Small intestine (tissue), 7 donors: Measurements from ENCODE around the gene ADAMTS7. TPM values are rescaled to one million over a fixed set of nuclear protein-coding genes. Genes with fewer than 3 reads are reported as not detected.

Experiments
- DNase-seq, 2 donors: peaks; one replicate each; pipeline versions ENCODE4 v3.0.0 to v3.0.0-alpha.2; 2013
- FAIRE-seq: peaks from 2 replicates; lab custom pipeline; 2012; peaks lifted over from hg19 to GRCh38; lab: Jason Lieb, UNC
- H3K27ac ChIP-seq, 3 donors: one replicate each; pipeline ENCODE4 v1.5.1; 2013; ENCODE audit warnings: low read length in 2 of 3, mild to moderate bottlenecking in 2 of 3, control low read depth in 1 of 3, inconsistent platforms in 1 of 3, low read depth in 1 of 3, moderate library complexity in 1 of 3
- H3K27me3 ChIP-seq, 3 donors: one replicate each; pipeline ENCODE4 v1.6.1; 2013; ENCODE audit warnings: low read length in 3 of 3, inconsistent platforms in 1 of 3; ENCODE audit not compliant: control insufficient read depth in 3 of 3, insufficient read depth in 3 of 3
- H3K36me3 ChIP-seq, 3 donors: one replicate each; pipeline ENCODE4 v1.6.1; 2013; ENCODE audit warnings: low read length in 3 of 3, inconsistent platforms in 1 of 3, low read depth in 1 of 3, mild to moderate bottlenecking in 1 of 3, moderate library complexity in 1 of 3; ENCODE audit not compliant: control insufficient read depth in 3 of 3, insufficient read depth in 2 of 3
- H3K4me1 ChIP-seq, 3 donors: one replicate each; pipeline ENCODE4 v1.6.1; 2013; ENCODE audit warnings: low read length in 2 of 3, inconsistent platforms in 1 of 3, low read depth in 1 of 3, mild to moderate bottlenecking in 1 of 3, moderate library complexity in 1 of 3; ENCODE audit not compliant: control insufficient read depth in 3 of 3, insufficient read depth in 2 of 3
- H3K4me3 ChIP-seq, 3 donors: one replicate each; pipeline ENCODE4 v1.5.1; 2013; ENCODE audit warnings: low read length in 3 of 3, control low read depth in 1 of 3, inconsistent platforms in 1 of 3, low read depth in 1 of 3, mild to moderate bottlenecking in 1 of 3, moderate library complexity in 1 of 3
- H3K9me3 ChIP-seq, 2 donors: one replicate each; pipeline ENCODE4 v1.6.1; 2013; ENCODE audit warnings: low read depth in 1 of 2, low read length in 1 of 2; ENCODE audit not compliant: control insufficient read depth in 2 of 2, insufficient read depth in 1 of 2
- WGBS, 3 donors: extraction: QIAGEN DNeasy Blood & Tissue Kit; methylation state at CpG; one replicate each; pipeline ENCODE4 v1.1.7; 2013; 5-methylcytosine and 5-hydroxymethylcytosine counted together
- polyA plus RNA-seq, 4 donors: library from polyadenylated mRNA; stranded (reverse) in 3 of 4; unstranded in 1 of 4; fragments of 200-250 nt in 3 of 4; fragments of 120-200 nt in 1 of 4; gene quantifications; one replicate each; pipeline versions ENCODE4 v1.2.1 to v1.2.3, GENCODE V29; 2013
- donor health status: healthy with polysubstance abuse.
- donor health status: control.
- donor health status: control.
- donor health status: Bipolar disorder and iron deficiency.
- donor health status: healthy.

Gene ADAMTS7
- polyA plus RNA-seq, 4 donors, result 0.27 to 8.8 (median 0.84) TPM; not detected in 1

DNA sequence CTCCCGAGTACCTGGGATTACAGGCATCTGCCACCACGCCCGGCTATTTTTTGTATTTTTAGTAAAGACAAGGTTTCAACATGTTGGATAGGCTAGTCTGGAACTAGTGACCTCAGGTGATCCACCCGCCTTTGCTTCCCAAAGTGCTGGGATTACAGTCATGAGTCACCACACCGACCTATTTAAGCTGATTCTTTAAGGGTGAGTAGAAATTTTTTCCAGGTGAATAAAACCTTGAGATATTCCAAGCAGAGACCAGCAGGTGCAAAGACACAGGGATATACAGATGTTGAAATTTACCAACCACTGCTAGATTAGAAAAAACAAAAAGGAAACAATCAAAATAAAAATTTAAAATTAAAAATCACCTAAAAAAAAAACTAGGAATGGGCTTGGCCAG lies 95.8 kb downstream of the ADAMTS7 start:
- Histone ChIP-seq H3K9me3 (peaks cover 0 to 4% of the 10 kb centered on the region in 2 donors), H3K27ac (no peak overlapping the region), H3K36me3 (no peaks in the 10 kb centered on the region), H3K4me1 (no peaks in the 10 kb centered on the region), H3K4me3 (no peak overlapping the region), H3K27me3 (no peaks in the 10 kb centered on the region)
- 86 to 94% (median 94%) methylated on average over 5 of the region's 5 CpGs for WGBS, 3 donors
- no peak for FAIRE-seq
- no peak for DNase-seq

GRCh38 chr15:78714890-78715289 lies 96.4 kb downstream of the ADAMTS7 start:
- DNase-seq (no peak), FAIRE-seq (no peak)
- peaks cover 0 to 4% of the 10 kb centered on the region in 2 donors for H3K9me3 ChIP-seq
- WGBS, 3 donors, result 44 to 74% (median 74%) methylated on average over 3 of the region's 3 CpGs
- no peaks in the 10 kb centered on the region for H3K27me3 ChIP-seq
- H3K27ac ChIP-seq, result no peak overlapping the region
- no peaks in the 10 kb centered on the region for H3K4me1 ChIP-seq
- no peak overlapping the region for H3K4me3 ChIP-seq
- H3K36me3 ChIP-seq, result no peaks in the 10 kb centered on the region

- WGBS, 3 donors, result 65 to 72% (median 65%) methylated on average over 8 of the region's 8 CpGs
- Histone ChIP-seq H3K27ac (no peak overlapping the region), H3K9me3 (peaks cover 0 to 4% of the 10 kb centered on the region in 2 donors), H3K4me3 (no peak overlapping the region), H3K36me3 (no peaks in the 10 kb centered on the region), H3K27me3 (peaks cover 0 to 3% (median 0%) of the 10 kb centered on the region in 3 donors), H3K4me1 (peaks cover 0 to 2% (median 0%) of the 10 kb centered on the region in 3 donors)
- FAIRE-seq, result no peak
- DNase-seq, result no peak
These were observed 98.3 kb downstream of the ADAMTS7 start for GRCh38 chr15:78712797-78713515.

DNA sequence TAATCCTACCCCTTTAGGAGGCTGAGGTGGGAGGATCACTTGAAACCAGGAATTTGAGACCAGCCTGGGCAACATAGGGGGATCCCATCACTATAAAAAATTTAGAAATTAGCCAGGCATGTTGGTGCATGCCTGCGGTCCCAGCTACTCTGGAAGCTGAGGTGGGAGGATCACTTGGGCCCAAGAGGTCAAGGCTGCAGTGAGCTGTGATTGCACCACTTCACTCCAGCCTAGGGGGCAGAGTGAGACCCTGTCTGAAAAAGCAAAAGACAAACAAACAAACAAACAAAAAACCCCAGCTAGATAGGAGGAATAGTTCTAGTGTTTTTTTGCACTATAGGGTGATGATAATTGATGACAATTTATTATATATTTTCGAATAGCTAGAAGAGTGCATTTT lies 99.6 kb downstream of the ADAMTS7 start:
- peaks cover 0 to 4% of the 10 kb centered on the region in 2 donors for H3K9me3 ChIP-seq
- H3K36me3 ChIP-seq, result no peaks in the 10 kb centered on the region
- 87 to 88% (median 87%) methylated on average over 2 of the region's 2 CpGs for WGBS, 3 donors
- H3K27ac ChIP-seq, result no peak overlapping the region
- H3K4me1 ChIP-seq, result peaks cover 0 to 2% (median 0%) of the 10 kb centered on the region in 3 donors
- no peak overlapping the region for H3K4me3 ChIP-seq
- DNase-seq (no peak), FAIRE-seq (no peak)
- H3K27me3 ChIP-seq, result peaks cover 0 to 3% (median 0%) of the 10 kb centered on the region in 3 donors

DNA sequence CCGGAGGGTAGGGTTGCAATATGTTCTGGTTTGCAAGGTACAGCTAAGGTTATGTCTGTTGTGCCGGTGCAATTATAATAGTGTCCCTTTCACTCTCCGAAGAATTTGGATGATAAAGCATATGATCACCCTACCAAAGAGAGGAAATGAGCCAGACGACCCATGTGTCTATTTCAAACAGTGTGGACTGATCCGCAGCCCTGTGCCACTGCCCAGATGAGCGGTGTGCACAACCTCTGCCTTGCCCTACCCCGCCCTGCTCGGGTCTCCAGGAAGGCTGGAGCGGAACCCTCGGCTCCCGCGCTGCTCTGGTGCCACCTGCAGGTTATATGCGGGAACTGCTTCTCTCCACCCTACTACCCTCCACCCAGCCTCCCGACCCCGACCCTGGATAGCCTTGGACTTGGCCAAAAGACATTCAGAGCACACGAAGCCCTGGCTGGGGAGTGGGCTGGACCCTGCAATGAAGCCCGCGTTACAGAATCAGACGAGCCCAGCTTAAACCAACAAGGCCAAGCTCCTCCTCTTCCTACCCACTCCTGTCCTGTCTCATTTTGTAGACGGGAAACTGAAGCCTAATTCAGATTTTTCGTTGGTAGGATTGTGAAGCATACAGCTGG lies 101.9 kb downstream of the ADAMTS7 start:
- H3K4me3 ChIP-seq, result no peak overlapping the region
- H3K27me3 ChIP-seq, result peaks cover 0 to 3% (median 0%) of the 10 kb centered on the region in 3 donors
- H3K36me3 ChIP-seq, result no peaks in the 10 kb centered on the region
- H3K4me1 ChIP-seq, result peaks cover 0 to 2% (median 0%) of the 10 kb centered on the region in 3 donors
- peaks cover 0 to 2% of the 10 kb centered on the region in 2 donors for H3K9me3 ChIP-seq
- 2 to 9% (median 7%) methylated on average over 21 of the region's 21 CpGs for WGBS, 3 donors
- DNase-seq (peak; percentile 69 to 74), FAIRE-seq (no peak)
- H3K27ac ChIP-seq, result no peak overlapping the region

Other genes starting within 250 kb of the ADAMTS7 start
- gene CHRNA5, start 245.9 kb downstream of the ADAMTS7 start, polyA plus RNA-seq, result 1 to 10 TPM in 1 of 4 donors, under 1 TPM in 3; 0.67 to 9.8 (median 0.82) TPM
- 1 to 10 TPM in 2 of 4 donors, not detected in 2; 2.2 to 7.3 TPM for gene CHRNA3, start 190.5 kb downstream of the ADAMTS7 start, polyA plus RNA-seq
- gene CHRNB4, start 170.3 kb downstream of the ADAMTS7 start, polyA plus RNA-seq, result 1 to 10 TPM in 1 of 4 donors, under 1 TPM in 1, not detected in 2; 0.43 to 1.4 TPM
- gene MORF4L1, start 61.4 kb upstream of the ADAMTS7 start, polyA plus RNA-seq, result 100 to 1,000 TPM; 157 to 357 (median 224) TPM
- gene CTSH, start 133.6 kb upstream of the ADAMTS7 start, polyA plus RNA-seq, result 100 to 1,000 TPM; 116 to 434 (median 167) TPM